Cerebellar cortex (tissue), 1 donor: ENCODE results near the gene CALD1.

Source experiments
- DNase-seq: peaks from one replicate; pipeline ENCODE4 v3.0.0-alpha.2; 2015; ENCODE audit warnings: low spot score

Gene CALD1

GRCh38 chr7:134894928-134895327, 115.5 kb downstream of the CALD1 start:
- no peak for DNase-seq

- DNase-seq, result no peak
These were observed 116.6 kb downstream of the CALD1 start for GRCh38 chr7:134896073-134896472.

- DNase-seq, result no peak
These were observed 118.5 kb downstream of the CALD1 start for GRCh38 chr7:134897936-134898335.

- no peak for DNase-seq
These were observed 120.3 kb downstream of the CALD1 start for GRCh38 chr7:134899729-134900128.

GRCh38 chr7:134900166-134900982, 120.9 kb downstream of the CALD1 start:
- peak; percentile 16 for DNase-seq

- DNase-seq, result no peak
These were observed 122.1 kb downstream of the CALD1 start for GRCh38 chr7:134901389-134902020.

GRCh38 chr7:134902058-134902457, 122.6 kb downstream of the CALD1 start:
- DNase-seq, result no peak

GRCh38 chr7:134903073-134903790, 123.8 kb downstream of the CALD1 start:
- no peak for DNase-seq

GRCh38 chr7:134905375-134905774, 125.9 kb downstream of the CALD1 start:
- no peak for DNase-seq

GRCh38 chr7:134907000-134907399, 127.6 kb downstream of the CALD1 start:
- DNase-seq, result no peak

- DNase-seq, result no peak
These were observed 128.2 kb downstream of the CALD1 start for GRCh38 chr7:134907639-134908038.

- DNase-seq, result no peak
These were observed 128.9 kb downstream of the CALD1 start for GRCh38 chr7:134908289-134908688.

GRCh38 chr7:134910214-134910890, 130.9 kb downstream of the CALD1 start:
- DNase-seq, result no peak

- no peak for DNase-seq
These were observed 131.5 kb downstream of the CALD1 start for GRCh38 chr7:134910968-134911367.

GRCh38 chr7:134916171-134916883, 136.9 kb downstream of the CALD1 start:
- DNase-seq, result no peak

GRCh38 chr7:134919240-134919641, 139.8 kb downstream of the CALD1 start:
- DNase-seq, result no peak

GRCh38 chr7:134920026-134920753, 140.8 kb downstream of the CALD1 start:
- DNase-seq, result no peak

GRCh38 chr7:134922720-134923704, 143.6 kb downstream of the CALD1 start:
- DNase-seq, result no peak

GRCh38 chr7:134925766-134926165, 146.3 kb downstream of the CALD1 start:
- no peak for DNase-seq

- DNase-seq, result no peak
These were observed 147.0 kb downstream of the CALD1 start for GRCh38 chr7:134926396-134926795.
